Heart right ventricle (tissue), 16 donors: ENCODE measurements around the gene LRFN4. TPM values are rescaled to one million over a fixed set of nuclear protein-coding genes. Genes with fewer than 3 reads are reported as not detected.

Experiments used
- ATAC-seq, 8 donors: fragments of 200-7000 bp; cut with Tn5 transposase; one replicate each; pipeline ENCODE4 v1.9.1; 2020; ENCODE audit warnings: mild to moderate bottlenecking in 8 of 8, moderate library complexity in 8 of 8, moderate number of reproducible peaks in 1 of 8
- DNase-seq, 2 donors: peaks; one replicate each; pipeline ENCODE4 v3.0.0-alpha.2; 2020
- H3K27ac ChIP-seq, 10 donors: fragments of 200-600 bp; sonication (generic) in 2 of 10; one replicate each; pipeline versions ENCODE4 v1.5.0 to v1.8.0; 2020 to 2022; ENCODE audit warnings: mild to moderate bottlenecking in 3 of 10
- H3K27me3 ChIP-seq, 7 donors: fragments of 200-600 bp; one replicate each; pipeline ENCODE4 v1.8.0; 2021 to 2022; ENCODE audit warnings: mild to moderate bottlenecking in 2 of 7
- H3K36me3 ChIP-seq, 9 donors: fragments of 200-600 bp; sonication (generic) in 1 of 9; one replicate each; pipeline versions ENCODE4 v1.5.0 to v1.8.0; 2020 to 2022; ENCODE audit warnings: mild to moderate bottlenecking in 2 of 9
- H3K4me1 ChIP-seq, 9 donors: fragments of 200-600 bp; sonication (generic) in 1 of 9; one replicate each; pipeline versions ENCODE4 v1.5.0 to v1.8.0; 2020 to 2022; ENCODE audit warnings: mild to moderate bottlenecking in 4 of 9
- H3K4me3 ChIP-seq, 10 donors: fragments of 200-600 bp; sonication (generic) in 2 of 10; one replicate each; pipeline versions ENCODE4 v1.5.0 to v1.8.0; 2020 to 2022; ENCODE audit warnings: mild to moderate bottlenecking in 7 of 10, moderate library complexity in 2 of 10
- H3K9me3 ChIP-seq, 11 donors: fragments of 200-600 bp in 10 of 11; sonication (generic) in 2 of 11; one replicate each; pipeline versions ENCODE4 v1.5.0 to v1.8.0; 2013 to 2022; ENCODE audit warnings: mild to moderate bottlenecking in 2 of 11, control low read depth in 1 of 11, moderate library complexity in 1 of 11
- WGBS, 2 donors: extraction: QIAGEN DNeasy Blood & Tissue Kit; methylation state at CpG; one replicate each; pipeline ENCODE4 v1.1.7; 2013; ENCODE audit warnings: inconsistent platforms in 1 of 2; 5-methylcytosine and 5-hydroxymethylcytosine counted together
- intact Hi-C, 10 donors: fragments of 100-400 bp; cut with DNase I; formaldehyde crosslinking; loops; one replicate each; pipeline versions ENCODE4 v1.11.1 to v1.14.2; 2022
- long read RNA-seq, 3 donors: library from polyadenylated mRNA; unstranded; transcript quantifications; one replicate each; pipeline ENCODE4 v2.0.0, GENCODE V29; 2020 to 2021
- polyA plus RNA-seq, 2 donors: library from polyadenylated mRNA; stranded (reverse); fragments of 200-250 nt; gene quantifications; one replicate each; pipeline ENCODE4 v1.2.3, GENCODE V29; 2013
- total RNA-seq, 10 donors: library from RNA; stranded (reverse); fragmentation: NEBNext Ultra II Directional in 3 of 10; extraction: Animal tissue kit (Norgen Biotek cat#: 25700) in 3 of 10; gene quantifications; one replicate each; pipeline versions ENCODE4 v1.2.1 to v1.2.4, GENCODE V29; 2021 to 2023
- TF ChIP-seq, protein P1 (sequence below), 9 donors: fragments of 200-600 bp; sonication (generic) in 2 of 9; IDR thresholded peaks; one replicate each; pipeline versions ENCODE4 v1.5.0 to v1.8.0; 2021 to 2022; ENCODE audit warnings: antibody characterized with exemption in 9 of 9, mild to moderate bottlenecking in 5 of 9, moderate library complexity in 1 of 9
- donor health status: Arrhythmogenic right ventricular cardiomyopathy.
- donor health status: ischemic (EF 13 %, LVEDD 7.1; RV severe dilation, severe dysfunction).
- donor health status: healthy with polysubstance abuse.
- donor health status: DM: no; HTN: yes; CAD: no.
- donor health status: DM: no; HTN: no; CAD: no.
- donor health status: ischemic (EF 25% LVEDD 6.9; RV normal size, moderate dysfunction).
- donor health status: ischemic (EF 25% LVEDD 5.7; RV mildly dilated, moderate dysfunction).
- donor health status: healthy.
- donor health status: DM: yes; HTN: yes; CAD: no.
- donor health status: Ischemic cardiomyopathy.
- donor health status: ischemic (EF 35%, LVEDD 5.7; RV mildly dilated, moderate dysfunction).
- donor health status: nonischemic (EF 11% LVEDD 7.7; RV severe dilation, severe dysfunction).
- donor health status: DM: yes; HTN: yes; CAD: no.
- donor health status: PGD.
- donor health status: ischemic (EF 29% LVEDD 5.4; RV normal size, mild dysfunction).
- donor health status: nonischemic (EF 23%, LVEDD 6.1; RV moderate dilation, normal function).

The LRFN4 gene
- total RNA-seq (10 to 100 TPM in 9 of 10 donors, 1 to 10 TPM in 1; 9.1 to 20.7 (median 13.6) TPM), polyA plus RNA-seq (10 to 100 TPM; 13.7 to 33.1 TPM)
- long read RNA-seq, donor 1, transcript LRFN4-201 (2 exons, 2,431 nt): major isoform, 34 of 44 reads
- long read RNA-seq, donor 1, partial matches to known transcripts: 1 of 44 reads
- long read RNA-seq, donor 1, other reads (novel, unspliced or antisense): 9 of 44 reads
- long read RNA-seq, donor 2, transcript LRFN4-201 (2 exons, 2,431 nt): major isoform, 33 of 44 reads
- long read RNA-seq, donor 2, partial matches to known transcripts: 9 of 44 reads
- long read RNA-seq, donor 2, other reads (novel, unspliced or antisense): 2 of 44 reads
- long read RNA-seq, donor 3, transcript LRFN4-201 (2 exons, 2,431 nt): major isoform, 9 of 10 reads
- long read RNA-seq, donor 3, partial matches to known transcripts: 0 of 10 reads
- long read RNA-seq, donor 3, other reads (novel, unspliced or antisense): 1 of 10 reads

DNA sequence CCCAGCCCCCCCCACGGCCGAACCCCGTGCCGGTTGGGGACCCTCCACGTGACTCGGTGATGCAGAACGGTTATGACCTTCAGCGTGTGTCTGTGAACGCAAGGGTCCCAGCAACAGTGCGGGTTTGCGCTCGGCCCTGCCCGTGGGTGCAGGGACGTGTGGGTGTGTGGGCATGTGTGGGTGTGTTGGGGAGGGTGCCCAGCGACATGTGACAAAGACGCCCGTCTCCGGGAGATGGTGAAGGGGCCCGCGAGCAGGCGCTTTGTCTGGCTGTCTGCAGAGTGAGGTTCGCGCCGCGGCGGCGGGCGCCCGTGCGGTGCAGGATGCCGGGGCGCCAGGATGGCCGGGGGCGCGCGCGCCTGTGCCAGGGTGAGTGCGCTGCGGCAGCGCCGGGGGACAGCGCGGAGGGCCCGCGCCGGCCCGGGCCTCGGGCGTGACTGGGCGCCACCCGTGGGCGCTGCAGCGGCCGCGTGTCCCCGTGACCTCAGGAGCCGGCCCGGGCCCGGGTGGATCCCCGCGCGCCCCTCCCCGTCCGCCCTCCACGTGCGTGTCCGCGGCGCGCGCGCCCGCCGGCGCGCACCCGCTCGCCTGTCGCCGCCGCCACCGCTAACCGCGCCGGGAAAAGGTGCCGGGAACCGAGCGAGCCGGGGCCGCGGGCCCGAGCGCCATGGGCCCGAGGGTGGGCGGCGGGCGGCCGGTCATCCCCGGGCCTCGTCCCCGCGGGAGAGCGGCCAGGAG is at the start of gene LRFN4:
LRFN4 (plus strand) TSS at position 569 of the 738 bp plus-strand sequence. CDS start 681 bp downstream, outside the sequence.
- 0 to 1% methylated on average over 85 to 99 of the region's 103 CpGs for WGBS, 2 donors
- DNase-seq: peak in 1 of 2 donors; percentile 58
- peak within 1 kb of the TSS; percentile 53 to 86 (median 70) for H3K4me3 ChIP-seq
- peaks cover 0 to 15% (median 10%) of the 10 kb centered on the region in 9 donors for H3K4me1 ChIP-seq
- H3K27ac ChIP-seq: peak within 1 kb of the TSS; percentile 75 to 95 (median 91)
- intact Hi-C loops: loop anchor here in 2 of 10 donors (2.0 to 5.0 kb wide), 2 partner anchors 101 to 102 kb away; partner anchors contain the start of gene PC (in 2 of the 2)
- peak in 7 of 8 donors; percentile 25 to 51 (median 36) for ATAC-seq
- H3K27me3 ChIP-seq: no peaks in the 10 kb centered on the region
- TF ChIP-seq, protein P1, sequence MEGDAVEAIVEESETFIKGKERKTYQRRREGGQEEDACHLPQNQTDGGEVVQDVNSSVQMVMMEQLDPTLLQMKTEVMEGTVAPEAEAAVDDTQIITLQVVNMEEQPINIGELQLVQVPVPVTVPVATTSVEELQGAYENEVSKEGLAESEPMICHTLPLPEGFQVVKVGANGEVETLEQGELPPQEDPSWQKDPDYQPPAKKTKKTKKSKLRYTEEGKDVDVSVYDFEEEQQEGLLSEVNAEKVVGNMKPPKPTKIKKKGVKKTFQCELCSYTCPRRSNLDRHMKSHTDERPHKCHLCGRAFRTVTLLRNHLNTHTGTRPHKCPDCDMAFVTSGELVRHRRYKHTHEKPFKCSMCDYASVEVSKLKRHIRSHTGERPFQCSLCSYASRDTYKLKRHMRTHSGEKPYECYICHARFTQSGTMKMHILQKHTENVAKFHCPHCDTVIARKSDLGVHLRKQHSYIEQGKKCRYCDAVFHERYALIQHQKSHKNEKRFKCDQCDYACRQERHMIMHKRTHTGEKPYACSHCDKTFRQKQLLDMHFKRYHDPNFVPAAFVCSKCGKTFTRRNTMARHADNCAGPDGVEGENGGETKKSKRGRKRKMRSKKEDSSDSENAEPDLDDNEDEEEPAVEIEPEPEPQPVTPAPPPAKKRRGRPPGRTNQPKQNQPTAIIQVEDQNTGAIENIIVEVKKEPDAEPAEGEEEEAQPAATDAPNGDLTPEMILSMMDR (IDR thresholded peaks at IDR 0.05): no peak
- peaks cover 0 to 12% (median 0%) of the 10 kb centered on the region in 9 donors for H3K36me3 ChIP-seq
- no peaks in the 10 kb centered on the region for H3K9me3 ChIP-seq

DNA sequence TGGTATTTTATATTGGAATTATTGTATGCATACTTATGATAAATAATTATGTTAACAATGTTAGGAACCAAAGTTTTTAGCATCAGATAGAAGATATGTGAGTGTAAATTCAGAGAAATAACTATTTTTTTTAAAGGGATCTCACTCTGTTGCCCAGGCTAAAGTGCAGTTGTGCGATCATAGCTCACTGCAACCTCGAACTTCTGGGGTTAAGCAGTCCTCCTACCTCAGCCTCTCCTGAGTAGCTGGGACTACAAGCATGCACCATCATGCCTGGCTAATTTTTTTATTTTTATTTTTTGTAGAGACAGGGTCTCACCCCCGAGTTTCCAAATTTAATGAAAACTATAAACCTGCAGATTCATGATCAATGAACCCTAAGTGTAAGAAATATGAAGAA is 47.3 kb upstream of the LRFN4 start:
- Histone ChIP-seq H3K4me1 (no peaks in the 10 kb centered on the region), H3K27ac (no peak overlapping the region), H3K27me3 (no peaks in the 10 kb centered on the region), H3K9me3 (no peaks in the 10 kb centered on the region), H3K4me3 (no peak overlapping the region), H3K36me3 (peaks cover 0 to 38% (median 0%) of the 10 kb centered on the region in 9 donors)
- intact Hi-C loops: no loop called here
- no peak for ATAC-seq
- 93 to 98% methylated on average over 3 of the region's 3 CpGs for WGBS, 2 donors
- TF ChIP-seq, protein P1 (IDR thresholded peaks at IDR 0.05): no peak
- DNase-seq: no peak

GRCh38 chr11:66810576-66811185 is 46.2 kb upstream of the LRFN4 start:
- peaks cover 0 to 31% (median 0%) of the 10 kb centered on the region in 9 donors for H3K36me3 ChIP-seq

More at GRCh38 chr11:66810576-66811185, 46.2 kb upstream of the LRFN4 start:
- no peaks in the 10 kb centered on the region for H3K9me3 ChIP-seq
- H3K27me3 ChIP-seq: no peaks in the 10 kb centered on the region
- 95 to 97% methylated on average over 1 of the region's 1 CpG for WGBS, 2 donors
- intact Hi-C loops: loop anchor here in 1 of 10 donors (10.0 kb wide), 1 partner anchor 96 kb away; no protein-coding TSS in a partner anchor
- TF ChIP-seq, protein P1 (IDR thresholded peaks at IDR 0.05): no peak
- no peak overlapping the region for H3K27ac ChIP-seq
- H3K4me1 ChIP-seq: no peaks in the 10 kb centered on the region
- ATAC-seq: no peak
- H3K4me3 ChIP-seq: no peak overlapping the region
- no peak for DNase-seq
